Ovary (tissue), 3 donors: ENCODE measurements around the gene KRT85.

Source experiments
- CTCF ChIP-seq, 3 donors: fragments of 450-650 bp in 2 of 3; fragments of 200-600 bp in 1 of 3; IDR thresholded peaks; one replicate each; pipeline versions ENCODE4 v1.5.1 to v1.8.0; 2016 to 2022; ENCODE audit warnings: antibody characterized with exemption in 3 of 3, mild to moderate bottlenecking in 1 of 3
- EP300 ChIP-seq: sonication (generic); formaldehyde crosslinking; IDR thresholded peaks from one replicate; pipeline ENCODE4 v1.6.1; 2017; ENCODE audit warnings: antibody characterized with exemption
- POLR2A ChIP-seq: fragments of 450-650 bp; IDR thresholded peaks from one replicate; pipeline ENCODE4 v1.6.1; 2017; ENCODE audit warnings: antibody characterized with exemption, mild to moderate bottlenecking, moderate library complexity
- donor health status: DM: no; HTN: no; CAD: no.

- no peak for TF ChIP-seq CTCF (IDR thresholded peaks at IDR 0.05)
- no peak for TF ChIP-seq POLR2A
- no peak for TF ChIP-seq EP300
Measured at GRCh38 chr12:52358575-52359350, 8.5 kb downstream of the KRT85 start.
